GM20431 (cell line): ENCODE results near the gene TEN1.

ENCODE experiments used
- in situ Hi-C: fragments of 300-500 bp; cut with MseI, MboI; formaldehyde crosslinking; loops from one replicate; pipeline ENCODE4 v1.15.0; 2020; ENCODE audit warnings: low sequenced_read_pairs; ENCODE audit not compliant: unreplicated experiment

Gene TEN1

DNA sequence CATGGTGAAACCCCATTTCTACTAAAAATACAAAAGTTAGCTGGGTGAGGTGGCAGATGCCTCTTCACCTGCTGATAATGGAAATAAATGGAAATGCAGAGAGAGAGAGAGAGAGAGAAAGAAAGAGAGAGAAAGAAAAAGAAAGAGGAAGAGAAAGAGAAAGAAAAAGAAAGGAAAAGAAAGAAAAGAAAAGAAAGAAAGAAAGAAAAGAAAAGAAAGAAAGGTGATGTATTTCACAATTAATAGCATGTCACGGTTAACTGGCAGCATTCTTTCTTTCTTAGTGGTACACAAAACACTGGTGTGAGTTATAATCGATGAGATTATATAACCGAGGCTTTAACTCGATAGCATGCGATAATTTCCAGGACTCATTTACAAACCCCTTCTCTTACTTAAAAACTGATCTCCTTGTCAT is 3.3 kb upstream of the TEN1 start:
- in situ Hi-C loops: no loop called here

DNA sequence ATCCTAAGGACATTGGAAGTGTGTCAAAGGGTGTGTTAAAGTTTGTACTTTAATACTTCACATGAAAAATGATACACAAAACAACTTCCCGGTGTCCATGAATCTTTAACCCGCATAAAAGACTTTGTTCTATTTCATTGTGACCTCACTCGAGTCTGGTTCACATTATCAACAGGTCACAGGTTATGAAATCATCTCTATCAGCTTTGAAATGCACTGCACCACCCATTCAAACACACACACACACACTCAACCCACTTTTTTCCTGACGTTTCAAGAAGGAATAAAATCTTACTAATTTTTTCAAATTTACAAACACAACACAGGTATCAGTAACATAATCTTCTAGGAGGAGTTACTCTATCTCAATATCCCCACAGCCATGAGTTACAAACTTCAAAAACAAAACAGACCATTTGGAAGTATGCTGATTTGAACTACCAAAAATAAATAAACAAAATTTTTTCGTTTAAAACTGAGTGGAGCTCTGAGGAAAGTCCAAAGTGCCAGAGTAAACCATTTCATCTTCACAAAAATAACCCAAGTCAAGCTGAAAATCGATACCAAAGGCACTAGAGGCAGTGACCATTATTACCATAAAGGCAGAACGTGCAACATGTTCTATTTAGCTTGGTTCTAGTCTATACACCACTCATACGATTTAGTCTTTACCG is 2.7 kb upstream of the TEN1 start:
- in situ Hi-C loops: no loop called here

- in situ Hi-C loops: no loop called here
Measured at GRCh38 chr17:75979705-75980187, 706 bp downstream of the TEN1 start.

DNA sequence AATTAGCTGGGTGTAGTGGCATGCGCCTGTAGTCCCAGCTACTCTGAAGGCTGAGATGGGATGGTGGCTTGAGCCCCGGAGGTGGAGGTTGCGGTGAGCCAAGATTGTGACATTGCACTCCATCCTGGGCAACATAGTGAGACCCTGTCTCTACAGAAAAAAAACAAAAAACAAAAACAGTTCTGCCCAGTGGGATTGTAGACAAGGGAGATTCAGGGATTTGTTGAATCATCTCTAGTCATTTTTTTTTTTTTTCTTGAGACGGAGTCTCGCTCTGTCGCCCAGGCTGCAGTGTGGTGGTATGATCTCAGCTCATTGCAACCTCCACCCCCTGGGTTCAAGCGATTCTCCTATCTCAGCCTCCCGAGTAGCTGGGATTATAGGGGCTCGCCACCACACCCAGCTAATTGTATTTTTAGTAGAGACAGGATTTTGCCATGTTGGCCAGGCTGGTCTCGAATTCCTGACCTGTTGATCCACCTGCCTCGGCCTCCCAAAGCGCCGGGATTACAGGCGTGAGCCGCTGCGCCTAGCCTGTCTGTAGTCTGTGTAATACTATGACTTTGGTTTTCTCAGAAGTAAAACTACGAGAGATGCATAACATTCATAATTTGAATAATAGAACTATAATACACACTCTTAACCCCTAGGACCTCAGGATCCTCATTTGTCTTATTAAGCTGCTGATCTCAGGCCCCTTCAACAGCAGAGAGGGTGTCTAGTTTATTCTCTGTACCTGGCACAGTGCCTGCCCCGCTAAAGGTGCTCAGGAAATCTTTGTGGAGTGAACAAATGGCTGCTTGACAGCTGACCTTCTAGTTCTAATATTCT is 1.4 kb downstream of the TEN1 start:
- in situ Hi-C loops: no loop called here

DNA sequence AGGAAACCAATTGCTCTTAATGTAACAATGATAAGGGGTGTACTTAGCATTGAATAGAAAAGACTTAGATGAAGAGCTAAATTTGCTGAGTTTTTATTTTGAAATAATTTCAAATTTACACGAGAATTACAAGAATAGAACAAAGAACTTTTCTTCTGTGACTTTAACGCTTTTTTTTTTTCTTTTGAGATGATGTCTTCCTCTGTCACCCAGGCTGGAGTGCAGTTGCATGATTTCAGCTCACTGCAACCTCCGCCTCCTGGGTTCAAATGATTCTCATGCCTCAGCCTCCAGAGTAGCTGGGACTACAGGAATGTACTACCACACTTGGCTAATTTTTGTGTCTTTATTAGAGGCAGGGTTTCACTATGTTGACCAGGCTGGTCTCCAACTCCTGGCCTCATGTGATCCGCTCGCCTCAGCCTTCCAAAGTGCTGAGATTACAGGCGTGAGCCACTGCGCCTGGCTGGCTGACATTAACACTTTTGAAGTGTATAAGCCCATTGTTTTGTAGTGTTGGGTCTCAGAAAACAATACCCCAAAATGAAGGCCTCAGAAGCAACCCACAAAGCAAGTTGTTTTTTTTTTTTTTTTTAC is 2.1 kb downstream of the TEN1 start:
- in situ Hi-C loops: no loop called here

DNA sequence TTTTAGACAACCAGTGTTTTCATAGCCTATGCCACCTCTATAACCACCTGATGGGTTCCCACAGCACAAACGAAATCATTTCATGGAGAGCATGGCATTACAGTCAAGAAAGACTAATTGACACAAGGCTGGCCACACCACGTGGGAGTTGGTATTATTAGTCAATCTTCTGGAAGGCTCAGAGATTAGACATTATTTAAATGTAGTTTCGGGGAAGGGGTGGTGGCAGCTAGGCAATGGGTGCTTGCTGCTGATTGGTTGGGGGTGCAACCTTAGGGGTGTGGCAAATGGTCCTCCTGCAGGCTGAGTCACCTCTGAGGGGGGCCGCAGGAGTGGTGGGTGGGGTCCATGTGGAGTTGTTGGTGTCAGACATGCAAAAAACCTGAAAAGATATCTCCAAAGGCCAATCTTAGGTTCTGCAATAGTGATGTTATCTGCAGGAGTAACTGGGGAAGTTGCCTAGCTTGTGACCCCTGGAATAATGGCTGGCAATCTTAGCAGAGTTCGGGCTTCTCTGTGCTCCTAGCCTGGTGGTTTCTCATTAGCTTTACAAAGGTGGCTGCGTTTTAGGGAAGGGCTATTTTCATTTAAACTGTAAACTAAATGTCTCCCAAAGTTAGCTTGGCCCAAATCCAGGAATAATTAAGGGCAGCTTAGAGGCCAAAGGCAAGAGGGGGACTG is 4.6 kb downstream of the TEN1 start:
- in situ Hi-C loops: no loop called here

DNA sequence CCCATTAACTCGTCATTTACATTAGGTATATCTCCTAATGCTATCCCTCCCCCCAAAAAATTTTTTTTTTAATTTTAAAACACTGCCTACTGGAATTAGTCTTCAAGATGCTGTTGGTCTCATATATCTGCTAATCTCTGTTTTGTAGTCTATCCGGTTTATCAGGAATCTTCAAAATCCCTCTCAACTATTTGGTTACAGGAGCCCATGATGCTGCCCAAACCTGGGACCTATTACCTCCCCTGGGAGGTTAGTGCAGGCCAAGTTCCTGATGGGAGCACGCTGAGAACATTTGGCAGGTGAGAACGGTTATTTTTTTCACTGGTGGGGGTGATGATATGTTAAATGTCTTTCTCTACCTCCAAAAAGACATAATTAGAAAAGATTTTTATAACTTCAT is 6.9 kb downstream of the TEN1 start:
- in situ Hi-C loops: no loop called here

GRCh38 chr17:75987041-75987440 is 8.0 kb downstream of the TEN1 start:
- in situ Hi-C loops: no loop called here

GRCh38 chr17:75991396-75991795 is 12.4 kb downstream of the TEN1 start:
- in situ Hi-C loops: no loop called here

- in situ Hi-C loops: no loop called here
Measured at GRCh38 chr17:75994802-75995370, 15.8 kb downstream of the TEN1 start.

DNA sequence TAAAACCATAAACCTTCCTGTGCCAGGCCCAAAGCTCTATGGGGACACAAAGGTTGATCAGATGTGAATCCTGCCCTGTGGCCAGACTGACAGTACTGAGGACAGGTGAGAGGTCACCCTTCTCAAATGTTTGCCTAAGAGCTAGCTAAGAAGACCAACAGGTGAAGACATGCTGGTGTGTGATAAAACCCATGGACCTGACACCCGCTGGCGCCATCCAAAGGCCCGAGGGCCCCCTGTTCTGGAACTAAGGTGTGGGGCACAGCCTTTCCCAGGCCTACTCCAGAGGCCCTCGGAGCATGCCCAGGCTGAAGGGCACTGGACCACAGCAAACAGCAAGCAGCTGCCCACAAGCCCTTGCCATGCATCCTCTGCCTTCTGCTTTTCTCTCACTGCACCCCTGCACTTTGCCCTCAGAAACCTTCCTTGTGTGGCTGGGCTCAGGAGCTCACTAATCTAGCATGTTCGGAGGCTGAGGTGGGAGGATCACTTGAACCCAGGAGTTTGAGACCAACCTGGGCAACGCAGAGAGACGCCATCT is 16.4 kb downstream of the TEN1 start:
- in situ Hi-C loops: no loop called here

GRCh38 chr17:75996665-75997590 is 17.9 kb downstream of the TEN1 start:
- in situ Hi-C loops: no loop called here

DNA sequence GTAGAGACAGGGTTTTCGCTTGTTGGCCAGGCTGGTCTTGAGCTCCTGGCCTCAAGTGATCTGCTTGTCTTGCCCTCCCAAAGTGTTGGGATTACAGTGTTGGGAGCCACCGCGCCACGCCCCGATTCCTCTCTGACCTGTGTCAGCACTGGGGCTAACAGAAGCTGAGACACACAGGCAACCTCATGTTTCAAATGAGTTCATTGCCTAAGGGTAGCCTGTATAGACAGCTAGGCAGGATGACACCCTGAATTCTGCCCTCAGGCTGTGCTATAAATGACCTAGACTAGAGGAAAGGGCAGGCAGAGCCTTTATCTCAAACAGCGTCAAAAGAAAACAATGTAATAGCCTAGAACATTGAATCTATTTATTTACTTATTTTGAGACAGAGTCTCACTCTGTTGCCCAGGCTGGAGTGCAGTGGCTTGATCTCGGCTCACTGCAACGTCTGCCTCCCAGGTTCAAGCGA is 19.3 kb downstream of the TEN1 start:
- in situ Hi-C loops: no loop called here

DNA sequence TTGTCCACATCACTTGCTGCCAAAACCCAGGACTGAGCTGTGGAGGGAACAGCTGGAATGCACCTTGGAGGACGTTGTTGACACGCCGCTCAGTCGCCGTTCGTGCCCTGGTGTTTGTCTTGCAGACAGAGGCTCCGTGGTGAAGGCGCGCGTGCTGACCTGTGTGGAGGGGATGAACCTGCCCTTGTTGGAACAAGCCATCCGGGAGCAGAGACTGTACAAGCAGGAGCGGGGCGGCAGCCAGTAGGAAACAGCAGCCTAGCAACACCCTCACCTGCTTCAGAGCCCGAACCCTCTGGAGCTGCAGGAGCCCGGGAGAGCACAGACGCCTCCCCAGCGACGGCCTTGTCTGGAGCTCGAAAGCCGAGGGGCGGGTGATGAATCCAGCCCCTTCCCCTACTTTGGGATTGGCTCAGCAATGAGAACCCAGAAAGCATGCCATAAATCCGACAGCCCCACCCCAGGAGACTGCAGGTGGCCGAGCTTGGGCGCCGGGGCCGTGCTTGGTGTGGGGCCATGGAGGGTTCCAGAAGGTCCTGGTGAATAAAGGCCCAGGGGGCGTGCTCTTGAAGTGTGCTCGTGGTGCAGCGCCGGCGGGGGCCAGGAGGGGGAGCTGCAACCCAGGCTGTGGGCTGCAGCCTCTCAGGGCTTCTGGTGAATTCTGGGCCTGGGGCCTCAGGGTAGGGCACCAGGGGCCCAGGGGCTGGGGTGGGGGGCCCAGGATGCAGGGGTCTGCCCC is 21.1 kb downstream of the TEN1 start:
- in situ Hi-C loops: no loop called here

- in situ Hi-C loops: no loop called here
Measured at GRCh38 chr17:76000755-76001521, 21.9 kb downstream of the TEN1 start, which contains the start of gene CDK3. CDK3 (plus strand) TSS chr17:76000855; CDS start chr17:76001426, 571 bp downstream.

GRCh38 chr17:76002100-76002499 is 23.1 kb downstream of the TEN1 start:
- in situ Hi-C loops: no loop called here

DNA sequence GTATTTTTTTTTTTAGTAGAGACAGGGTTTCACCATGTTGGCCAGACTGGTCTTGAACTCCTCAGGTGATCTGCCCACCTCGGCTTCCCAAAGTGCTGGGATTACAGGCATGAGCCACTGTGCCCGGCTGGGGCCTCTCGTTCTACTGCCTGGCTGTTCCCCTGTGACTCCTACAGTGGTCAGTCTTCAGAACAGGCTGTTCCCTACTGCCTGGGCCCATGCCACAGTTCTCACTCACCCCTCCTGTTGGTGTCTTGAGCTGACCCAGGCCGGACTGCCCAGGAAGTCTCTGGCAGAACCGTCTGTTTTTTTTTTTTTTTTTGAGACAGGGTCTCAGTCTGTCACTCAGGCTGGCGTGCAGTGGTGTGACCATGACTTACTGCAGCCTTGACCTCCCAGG is 24.9 kb downstream of the TEN1 start:
- in situ Hi-C loops: no loop called here
